WERI-Rb-1 (cell line): ENCODE results near the gene FAM13A.

Experiments
- DNase-seq: peaks from one replicate; pipeline ENCODE4 v3.0.0-alpha.2; 2020
- H3K27ac ChIP-seq: fragments of 250-450 bp; sonication (Bioruptor Pico); 2 replicates; pipeline ENCODE4 v1.5.1; 2020; ENCODE audit warnings: mild to moderate bottlenecking, moderate library complexity
- H3K27me3 ChIP-seq: fragments of 250-450 bp; sonication (Bioruptor Pico); 2 replicates; pipeline ENCODE4 v1.5.1; 2021; ENCODE audit warnings: mild to moderate bottlenecking, low read depth, moderate library complexity; ENCODE audit not compliant: insufficient read depth, severe bottlenecking
- H3K36me3 ChIP-seq: fragments of 250-450 bp; sonication (Bioruptor Pico); 2 replicates; pipeline ENCODE4 v1.5.1; 2020; ENCODE audit warnings: mild to moderate bottlenecking, moderate library complexity
- H3K4me3 ChIP-seq: 2 replicates; pipeline ENCODE4 v1.5.1; 2011; ENCODE audit warnings: low read depth, mild to moderate bottlenecking, control low read depth, low read length
- H3K9me3 ChIP-seq: fragments of 250-450 bp; sonication (Bioruptor Pico); 2 replicates; pipeline ENCODE4 v1.5.1; 2021; ENCODE audit warnings: mild to moderate bottlenecking, moderate library complexity; ENCODE audit not compliant: severe bottlenecking
- TF ChIP-seq, protein P1 (sequence below): IDR thresholded peaks from 2 replicates; pipeline ENCODE4 v1.5.1; 2011; ENCODE audit warnings: low read depth, mild to moderate bottlenecking, control low read depth, inconsistent platforms, low read length

The FAM13A gene

DNA sequence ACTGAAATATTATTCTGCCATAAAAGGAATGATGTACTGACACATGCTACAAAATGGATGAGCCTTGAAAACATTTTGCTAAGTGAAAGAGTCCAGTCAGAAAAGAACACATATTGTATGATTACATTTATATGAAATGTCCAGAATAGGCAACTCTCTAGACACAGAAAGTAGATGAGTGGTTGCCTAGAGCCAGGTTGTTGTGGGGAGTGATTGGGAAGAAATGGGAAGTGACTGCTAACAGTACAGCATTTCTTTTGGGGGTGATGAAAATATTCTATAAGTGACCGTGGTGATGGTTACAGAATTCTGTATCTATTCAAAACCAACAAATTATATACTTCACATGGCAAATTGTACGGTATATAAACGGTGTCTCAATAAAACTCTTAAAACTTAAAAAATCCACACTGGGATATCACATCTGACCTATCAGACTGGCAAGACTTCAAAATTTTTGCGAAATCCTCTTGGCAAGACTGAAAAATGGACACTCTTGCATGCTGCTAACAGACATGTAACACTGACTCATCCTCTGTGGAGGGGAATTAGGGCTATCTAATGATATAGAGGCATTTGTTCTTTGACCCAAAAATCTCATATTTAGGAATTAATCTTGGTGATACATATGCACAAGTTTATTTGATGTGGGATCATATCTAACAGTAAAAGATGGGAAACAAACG, 71.8 kb downstream of the FAM13A start:
- TF ChIP-seq, protein P1, sequence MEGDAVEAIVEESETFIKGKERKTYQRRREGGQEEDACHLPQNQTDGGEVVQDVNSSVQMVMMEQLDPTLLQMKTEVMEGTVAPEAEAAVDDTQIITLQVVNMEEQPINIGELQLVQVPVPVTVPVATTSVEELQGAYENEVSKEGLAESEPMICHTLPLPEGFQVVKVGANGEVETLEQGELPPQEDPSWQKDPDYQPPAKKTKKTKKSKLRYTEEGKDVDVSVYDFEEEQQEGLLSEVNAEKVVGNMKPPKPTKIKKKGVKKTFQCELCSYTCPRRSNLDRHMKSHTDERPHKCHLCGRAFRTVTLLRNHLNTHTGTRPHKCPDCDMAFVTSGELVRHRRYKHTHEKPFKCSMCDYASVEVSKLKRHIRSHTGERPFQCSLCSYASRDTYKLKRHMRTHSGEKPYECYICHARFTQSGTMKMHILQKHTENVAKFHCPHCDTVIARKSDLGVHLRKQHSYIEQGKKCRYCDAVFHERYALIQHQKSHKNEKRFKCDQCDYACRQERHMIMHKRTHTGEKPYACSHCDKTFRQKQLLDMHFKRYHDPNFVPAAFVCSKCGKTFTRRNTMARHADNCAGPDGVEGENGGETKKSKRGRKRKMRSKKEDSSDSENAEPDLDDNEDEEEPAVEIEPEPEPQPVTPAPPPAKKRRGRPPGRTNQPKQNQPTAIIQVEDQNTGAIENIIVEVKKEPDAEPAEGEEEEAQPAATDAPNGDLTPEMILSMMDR: no peak
- H3K27ac ChIP-seq: no peak overlapping the region
- peaks cover 6% of the 10 kb centered on the region for H3K36me3 ChIP-seq
- no peaks in the 10 kb centered on the region for H3K9me3 ChIP-seq
- DNase-seq: no peak
- no peak overlapping the region for H3K4me3 ChIP-seq
- H3K27me3 ChIP-seq: no peaks in the 10 kb centered on the region

DNA sequence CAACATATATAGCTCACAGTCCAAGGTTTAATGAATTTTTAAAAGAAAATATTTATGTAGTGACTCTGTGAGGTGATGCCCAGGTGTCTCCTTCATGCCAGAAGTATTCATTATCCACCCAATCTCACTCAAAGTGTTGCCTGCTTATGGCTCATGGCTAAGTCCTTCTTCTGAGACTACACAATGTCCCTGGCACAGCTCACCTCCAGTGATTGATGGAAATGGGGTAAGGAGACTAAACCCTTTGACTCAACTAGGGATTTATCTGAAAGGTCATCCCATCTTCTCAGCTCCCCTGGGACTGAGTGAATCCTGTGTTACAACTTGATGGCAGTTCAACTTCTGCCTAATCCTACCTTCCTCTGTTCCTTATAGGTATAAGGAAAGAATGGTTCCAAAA, 74.2 kb downstream of the FAM13A start:
- no peak overlapping the region for H3K27ac ChIP-seq
- TF ChIP-seq, protein P1: no peak
- no peak overlapping the region for H3K4me3 ChIP-seq
- no peaks in the 10 kb centered on the region; the same call in 1 of the 2 replicates for H3K36me3 ChIP-seq
- H3K27me3 ChIP-seq: no peaks in the 10 kb centered on the region
- no peaks in the 10 kb centered on the region for H3K9me3 ChIP-seq
- DNase-seq: no peak

DNA sequence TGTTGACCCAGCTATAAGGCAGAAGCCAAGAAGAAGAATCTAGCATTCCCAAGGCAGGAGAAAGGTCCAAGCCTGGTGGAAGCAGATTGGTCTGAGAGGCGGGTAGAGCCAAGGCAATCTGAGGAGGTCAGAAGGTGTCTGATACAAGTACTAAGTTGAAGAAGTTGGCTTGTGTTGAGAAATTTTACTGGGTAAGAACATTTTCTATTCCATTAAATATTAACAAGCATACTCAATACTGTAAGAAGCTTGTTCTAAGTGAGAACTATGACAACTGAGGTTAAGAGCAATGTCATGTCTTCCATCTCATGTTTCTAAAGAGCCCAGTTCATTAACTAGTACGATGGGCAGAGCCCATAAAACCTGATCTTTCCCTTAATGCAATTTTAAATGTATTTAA, 75.0 kb downstream of the FAM13A start:
- TF ChIP-seq, protein P1: no peak
- no peak for DNase-seq
- no peaks in the 10 kb centered on the region for H3K9me3 ChIP-seq
- H3K27me3 ChIP-seq: no peaks in the 10 kb centered on the region
- H3K27ac ChIP-seq: no peak overlapping the region
- no peaks in the 10 kb centered on the region for H3K36me3 ChIP-seq
- no peak overlapping the region for H3K4me3 ChIP-seq

DNA sequence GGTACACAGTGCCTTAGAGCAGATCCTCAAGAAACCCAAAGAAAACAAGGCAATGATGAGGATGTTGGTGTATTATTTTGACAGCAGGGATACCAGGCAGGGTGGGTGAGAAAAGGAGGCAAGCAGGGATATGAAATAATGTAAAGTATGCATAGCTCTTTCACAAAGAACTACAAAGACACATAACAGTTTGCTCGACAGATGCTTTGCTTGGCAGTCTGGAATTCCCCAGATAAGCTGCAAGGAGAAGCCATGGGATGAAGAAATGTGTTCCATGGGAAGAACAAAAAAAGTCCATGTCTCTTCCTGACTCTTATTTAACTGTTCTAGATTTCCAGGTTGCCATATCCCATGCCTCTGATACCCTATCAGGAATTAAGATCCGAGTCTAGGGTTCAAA, 75.4 kb downstream of the FAM13A start:
- H3K4me3 ChIP-seq: no peak overlapping the region
- H3K9me3 ChIP-seq: no peaks in the 10 kb centered on the region
- no peaks in the 10 kb centered on the region for H3K27me3 ChIP-seq
- TF ChIP-seq, protein P1: no peak
- no peak overlapping the region for H3K27ac ChIP-seq
- no peaks in the 10 kb centered on the region for H3K36me3 ChIP-seq
- DNase-seq: no peak

DNA sequence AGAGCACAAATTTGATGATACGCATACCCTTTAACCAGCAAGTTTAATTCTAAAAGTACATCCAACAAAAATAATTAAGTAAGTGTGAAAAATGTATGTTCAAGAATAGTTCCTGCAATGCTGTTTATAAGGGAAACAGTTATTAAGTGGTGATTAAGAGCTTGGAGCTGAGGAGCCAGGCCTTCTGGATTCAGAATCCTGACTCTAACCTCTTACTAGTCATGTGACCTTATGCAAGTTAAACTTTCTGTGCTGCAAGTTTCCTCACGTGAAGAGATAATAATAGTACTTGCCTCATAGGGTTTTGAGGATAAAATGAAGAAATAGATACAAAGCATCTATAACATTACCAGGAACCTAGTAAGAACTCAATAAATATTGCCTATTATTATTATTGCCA, 77.7 kb downstream of the FAM13A start:
- TF ChIP-seq, protein P1: no peak
- no peak overlapping the region for H3K27ac ChIP-seq
- H3K4me3 ChIP-seq: no peak overlapping the region
- H3K27me3 ChIP-seq: no peaks in the 10 kb centered on the region
- DNase-seq: no peak
- H3K9me3 ChIP-seq: no peaks in the 10 kb centered on the region
- no peaks in the 10 kb centered on the region for H3K36me3 ChIP-seq

DNA sequence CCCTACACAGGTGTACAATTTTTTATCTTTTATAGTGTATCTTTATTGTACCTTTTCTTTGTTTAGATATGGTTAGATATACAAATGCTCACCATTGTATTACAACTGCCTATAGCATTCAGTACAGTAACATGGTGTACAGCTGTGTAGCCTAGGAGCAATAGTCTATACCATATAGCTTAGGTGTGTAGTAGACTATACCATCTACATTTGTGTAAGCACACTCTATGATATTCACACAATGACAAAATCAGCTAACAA, 80.3 kb downstream of the FAM13A start:
- Histone ChIP-seq H3K27me3 (no peaks in the 10 kb centered on the region), H3K4me3 (no peak overlapping the region), H3K36me3 (no peaks in the 10 kb centered on the region), H3K27ac (no peak overlapping the region), H3K9me3 (no peaks in the 10 kb centered on the region)
- DNase-seq: no peak
- TF ChIP-seq, protein P1: no peak
